Measurements from ENCODE around the gene KDM7A. TPM values are rescaled to one million over a fixed set of nuclear protein-coding genes. Genes with fewer than 3 reads are reported as not detected.

The KDM7A gene
- total and polyA plus RNA-seq, 9 of the 15 experiments (the other 6 are each of a cell fraction or from before 2014, with no cell fraction given), result 0.90 to 8.4 (median 7.0) TPM

GRCh38 chr7:140175221-140176121 lies 1.3 kb downstream of the KDM7A start (continued):
- TF ChIP-seq, protein P1, sequence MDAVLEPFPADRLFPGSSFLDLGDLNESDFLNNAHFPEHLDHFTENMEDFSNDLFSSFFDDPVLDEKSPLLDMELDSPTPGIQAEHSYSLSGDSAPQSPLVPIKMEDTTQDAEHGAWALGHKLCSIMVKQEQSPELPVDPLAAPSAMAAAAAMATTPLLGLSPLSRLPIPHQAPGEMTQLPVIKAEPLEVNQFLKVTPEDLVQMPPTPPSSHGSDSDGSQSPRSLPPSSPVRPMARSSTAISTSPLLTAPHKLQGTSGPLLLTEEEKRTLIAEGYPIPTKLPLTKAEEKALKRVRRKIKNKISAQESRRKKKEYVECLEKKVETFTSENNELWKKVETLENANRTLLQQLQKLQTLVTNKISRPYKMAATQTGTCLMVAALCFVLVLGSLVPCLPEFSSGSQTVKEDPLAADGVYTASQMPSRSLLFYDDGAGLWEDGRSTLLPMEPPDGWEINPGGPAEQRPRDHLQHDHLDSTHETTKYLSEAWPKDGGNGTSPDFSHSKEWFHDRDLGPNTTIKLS (IDR thresholded peaks at IDR 0.05; ENCODE audit: borderline replicate concordance, low read depth), result peak; percentile 67; the same call in 1 of the 2 replicates
- peak in 1 of 2 experiments; percentile 68 for TF ChIP-seq AFF1 (IDR thresholded peaks at IDR 0.05; ENCODE audit: low read depth in 1 of 2, partially characterized antibody in 2 of 2)
- 0 out of 2 replicates have a peak, but pooled peaks have one; percentile 19 for TF ChIP-seq PYGO2 (tag; IDR thresholded peaks at IDR 0.05)
- peak; percentile 89 for TF ChIP-seq HMBOX1 (IDR thresholded peaks at IDR 0.05)

Measured in K562 (cell line).